WERI-Rb-1 (cell line): ENCODE data around the gene ACTRT2.

ENCODE experiments used
- DNase-seq: peaks from one replicate; pipeline ENCODE4 v3.0.0-alpha.2; 2020
- H3K27ac ChIP-seq: fragments of 250-450 bp; sonication (Bioruptor Pico); 2 replicates; pipeline ENCODE4 v1.5.1; 2020; ENCODE audit warnings: mild to moderate bottlenecking, moderate library complexity
- H3K27me3 ChIP-seq: fragments of 250-450 bp; sonication (Bioruptor Pico); 2 replicates; pipeline ENCODE4 v1.5.1; 2021; ENCODE audit warnings: mild to moderate bottlenecking, low read depth, moderate library complexity; ENCODE audit not compliant: insufficient read depth, severe bottlenecking
- H3K36me3 ChIP-seq: fragments of 250-450 bp; sonication (Bioruptor Pico); 2 replicates; pipeline ENCODE4 v1.5.1; 2020; ENCODE audit warnings: mild to moderate bottlenecking, moderate library complexity
- H3K4me3 ChIP-seq: 2 replicates; pipeline ENCODE4 v1.5.1; 2011; ENCODE audit warnings: low read depth, mild to moderate bottlenecking, control low read depth, low read length
- H3K9me3 ChIP-seq: fragments of 250-450 bp; sonication (Bioruptor Pico); 2 replicates; pipeline ENCODE4 v1.5.1; 2021; ENCODE audit warnings: mild to moderate bottlenecking, moderate library complexity; ENCODE audit not compliant: severe bottlenecking
- TF ChIP-seq, protein P1 (sequence below): IDR thresholded peaks from 2 replicates; pipeline ENCODE4 v1.5.1; 2011; ENCODE audit warnings: low read depth, mild to moderate bottlenecking, control low read depth, inconsistent platforms, low read length

Gene ACTRT2

DNA sequence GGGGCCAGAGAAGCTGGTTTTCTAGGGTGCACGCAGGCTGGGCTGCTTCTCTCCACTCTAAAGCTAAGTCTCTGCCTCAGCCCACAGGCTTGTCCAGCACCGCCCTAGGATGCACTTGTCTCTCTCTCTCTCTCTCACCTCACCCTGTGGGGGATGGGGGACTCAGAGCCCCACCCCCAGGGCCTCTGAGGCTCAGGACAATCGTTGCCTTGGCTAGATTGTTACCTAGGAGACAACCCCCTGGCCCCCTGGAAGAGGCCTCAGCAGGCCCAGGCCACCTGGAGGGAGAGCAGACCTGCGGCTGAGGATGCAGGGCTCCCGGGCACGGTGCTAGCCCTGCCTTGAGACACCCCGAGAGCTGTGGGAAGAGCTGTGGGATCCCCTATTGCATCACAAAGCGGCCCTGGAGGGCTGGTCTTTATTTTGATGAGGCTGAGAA is at the start of gene ACTRT2:
Gene ACTRT2 (plus strand): TSS at position 235 of the 439 bp plus-strand sequence. CDS start 220 bp downstream, outside the sequence.
- Histone ChIP-seq H3K27me3 (no peaks in the 10 kb centered on the region), H3K36me3 (no peaks in the 10 kb centered on the region), H3K27ac (peak within 1 kb of the TSS; percentile 18; the same call in 1 of the 2 replicates), H3K9me3 (no peaks in the 10 kb centered on the region), H3K4me3 (no peak within 1 kb of the TSS)
- TF ChIP-seq, protein P1, sequence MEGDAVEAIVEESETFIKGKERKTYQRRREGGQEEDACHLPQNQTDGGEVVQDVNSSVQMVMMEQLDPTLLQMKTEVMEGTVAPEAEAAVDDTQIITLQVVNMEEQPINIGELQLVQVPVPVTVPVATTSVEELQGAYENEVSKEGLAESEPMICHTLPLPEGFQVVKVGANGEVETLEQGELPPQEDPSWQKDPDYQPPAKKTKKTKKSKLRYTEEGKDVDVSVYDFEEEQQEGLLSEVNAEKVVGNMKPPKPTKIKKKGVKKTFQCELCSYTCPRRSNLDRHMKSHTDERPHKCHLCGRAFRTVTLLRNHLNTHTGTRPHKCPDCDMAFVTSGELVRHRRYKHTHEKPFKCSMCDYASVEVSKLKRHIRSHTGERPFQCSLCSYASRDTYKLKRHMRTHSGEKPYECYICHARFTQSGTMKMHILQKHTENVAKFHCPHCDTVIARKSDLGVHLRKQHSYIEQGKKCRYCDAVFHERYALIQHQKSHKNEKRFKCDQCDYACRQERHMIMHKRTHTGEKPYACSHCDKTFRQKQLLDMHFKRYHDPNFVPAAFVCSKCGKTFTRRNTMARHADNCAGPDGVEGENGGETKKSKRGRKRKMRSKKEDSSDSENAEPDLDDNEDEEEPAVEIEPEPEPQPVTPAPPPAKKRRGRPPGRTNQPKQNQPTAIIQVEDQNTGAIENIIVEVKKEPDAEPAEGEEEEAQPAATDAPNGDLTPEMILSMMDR = no peak
- peak; percentile 58 for DNase-seq

DNA sequence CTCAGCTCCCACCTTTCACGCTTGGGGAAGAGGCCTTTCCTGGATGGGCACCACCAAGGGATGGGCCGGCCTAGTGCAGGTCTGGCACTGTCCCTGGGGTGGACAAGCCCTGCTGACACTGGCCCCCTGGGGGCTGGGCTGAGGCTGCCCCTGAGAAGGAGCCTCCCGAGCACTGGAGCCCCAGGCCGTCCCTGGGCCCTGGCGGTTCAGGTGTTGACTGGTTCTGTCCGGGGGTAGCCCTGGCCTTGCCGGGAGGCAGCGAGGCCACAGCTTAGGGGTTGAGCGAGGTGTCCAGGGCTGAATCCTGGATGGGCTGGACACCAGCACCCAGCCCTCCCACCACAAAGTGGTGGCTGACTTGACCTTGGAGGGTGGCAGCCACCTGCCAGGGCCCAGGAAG is 49.7 kb upstream of the ACTRT2 start:
- H3K27ac ChIP-seq = no peak overlapping the region

DNA sequence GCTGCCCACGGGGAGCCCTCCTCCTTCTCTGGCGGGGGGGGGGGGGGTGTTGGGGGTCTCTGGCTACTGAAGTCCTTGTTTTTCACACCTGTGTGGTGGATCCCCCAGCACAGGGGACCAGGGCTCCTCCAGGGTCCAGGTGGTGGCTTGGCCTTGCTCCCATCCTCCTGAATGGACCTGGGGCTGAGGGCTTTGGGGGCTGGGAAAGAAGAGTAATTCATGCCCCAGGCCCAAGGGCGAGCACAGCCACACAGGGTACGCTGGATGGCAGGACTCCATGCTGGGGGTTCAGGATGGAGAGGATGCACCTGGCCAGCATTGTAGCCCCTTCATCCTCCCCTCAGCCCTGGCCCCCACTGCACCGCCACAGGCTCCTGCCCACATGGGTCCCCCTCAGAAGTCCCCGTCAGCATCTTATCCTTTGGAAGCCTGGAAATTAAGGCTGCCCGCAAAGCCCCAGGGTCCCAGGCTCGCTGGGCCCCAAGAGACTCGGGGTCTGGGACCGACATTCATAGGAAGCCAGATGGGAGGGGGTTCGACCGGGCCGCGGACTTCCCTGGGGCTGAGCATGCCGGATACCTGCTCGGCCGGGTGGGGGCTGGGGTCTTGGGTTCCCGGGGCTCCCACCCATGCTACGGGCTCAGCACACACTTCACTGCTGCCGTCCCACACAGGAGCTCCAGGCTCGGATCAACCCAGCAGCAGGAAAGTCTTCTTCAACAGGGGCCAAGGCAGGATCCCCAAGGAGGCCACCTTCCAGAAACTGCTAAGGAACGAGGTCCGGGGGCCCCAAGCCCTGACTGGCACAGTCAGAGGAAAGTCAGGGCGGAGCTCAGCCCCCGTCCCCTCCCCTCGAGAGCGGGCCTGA is 49.0 kb upstream of the ACTRT2 start:
- H3K4me3 ChIP-seq = no peak overlapping the region
- H3K9me3 ChIP-seq = no peaks in the 10 kb centered on the region
- DNase-seq = no peak
- H3K36me3 ChIP-seq = no peaks in the 10 kb centered on the region
- TF ChIP-seq, protein P1 = no peak
- H3K27ac ChIP-seq = no peak overlapping the region
- no peaks in the 10 kb centered on the region for H3K27me3 ChIP-seq

More for the DNA sequence above, 49.7 kb upstream of the ACTRT2 start:
- DNase-seq = no peak
- Histone ChIP-seq H3K27me3 (no peaks in the 10 kb centered on the region), H3K4me3 (no peak overlapping the region), H3K9me3 (no peaks in the 10 kb centered on the region), H3K36me3 (no peaks in the 10 kb centered on the region)
- TF ChIP-seq, protein P1 = no peak

DNA sequence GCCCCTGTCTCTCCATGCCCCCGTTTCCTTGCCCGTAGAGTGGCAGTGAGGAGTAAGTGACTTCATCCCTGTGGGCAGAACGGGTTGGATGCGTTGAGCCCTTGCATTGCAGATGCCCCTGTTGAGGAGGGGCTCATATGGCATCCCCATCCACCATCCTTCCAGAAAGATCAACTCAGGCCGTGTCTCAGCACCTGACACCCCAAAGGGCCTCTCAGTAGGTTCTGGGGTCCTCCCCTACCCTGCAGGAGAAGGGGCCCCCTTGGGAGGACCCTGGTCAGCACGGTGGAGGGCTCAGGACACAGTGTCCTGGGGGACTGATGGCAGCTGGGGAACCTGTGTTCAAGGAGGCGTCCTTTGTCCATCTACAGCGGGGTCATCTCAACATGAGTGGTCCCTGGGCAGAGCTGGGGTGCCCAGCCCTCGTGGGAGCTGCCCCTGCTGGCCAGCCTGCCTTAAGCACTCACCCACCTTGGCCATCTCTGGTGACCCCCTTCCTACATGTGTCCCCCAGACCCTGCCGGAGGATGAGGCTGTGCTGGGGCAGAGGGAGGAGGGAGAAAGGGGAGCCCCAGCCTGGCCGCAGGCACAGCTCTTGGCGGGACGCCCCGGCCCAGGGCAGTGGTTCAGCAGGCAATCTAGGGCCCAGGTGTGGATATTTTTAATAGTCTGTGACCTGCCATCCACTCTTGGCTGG is 48.2 kb upstream of the ACTRT2 start:
- no peak for DNase-seq
- H3K27ac ChIP-seq = no peak overlapping the region
- TF ChIP-seq, protein P1 = no peak
- no peaks in the 10 kb centered on the region for H3K9me3 ChIP-seq
- H3K4me3 ChIP-seq = no peak overlapping the region
- no peaks in the 10 kb centered on the region for H3K36me3 ChIP-seq
- H3K27me3 ChIP-seq = no peaks in the 10 kb centered on the region

DNA sequence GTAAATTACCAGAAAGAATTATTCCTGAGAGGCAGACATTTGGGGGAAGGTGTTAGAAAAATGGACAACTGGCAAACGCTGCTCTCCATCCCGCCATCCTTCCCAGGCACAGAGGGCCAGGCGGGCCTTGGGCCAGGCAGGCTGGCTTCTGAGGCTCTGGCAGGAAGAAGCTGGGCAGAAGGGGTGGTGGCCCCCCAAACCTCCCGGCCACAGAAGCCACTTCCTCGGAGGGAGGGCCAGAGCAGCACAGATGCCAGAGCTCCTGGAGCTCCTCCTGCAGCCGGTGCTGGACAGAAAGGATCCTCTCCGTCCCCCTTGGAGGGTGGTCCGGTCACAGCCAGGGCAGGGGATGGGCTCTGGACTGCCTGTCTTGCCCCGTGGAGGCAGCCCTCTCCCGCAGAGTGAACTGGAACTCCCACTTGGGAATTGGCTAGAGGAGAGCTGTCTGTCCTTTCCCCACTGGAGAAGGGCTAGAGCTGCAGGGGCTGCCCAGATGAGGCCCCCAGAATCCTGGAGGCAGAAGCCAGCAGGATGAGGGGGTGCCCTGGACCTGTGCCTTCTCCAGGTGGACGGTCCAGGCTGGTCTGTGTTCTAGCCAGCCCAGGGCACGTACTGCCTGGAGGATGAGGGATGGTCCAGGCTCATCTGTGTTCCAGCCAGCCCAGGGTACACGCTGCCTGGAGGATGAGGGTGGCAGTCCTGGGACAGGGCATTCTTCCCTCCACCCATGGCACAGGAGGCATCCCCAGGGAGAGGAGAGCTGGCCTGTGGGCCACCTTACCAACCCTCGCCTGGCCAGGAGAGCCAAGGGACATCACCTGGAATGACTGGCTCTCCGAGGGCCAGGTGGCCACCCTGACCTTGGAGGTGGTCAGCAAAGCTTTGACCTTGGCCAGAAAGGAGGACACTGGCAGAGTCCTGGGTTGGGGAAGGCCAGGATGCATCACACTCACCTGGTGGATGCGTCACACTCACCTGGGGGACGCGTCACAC is 47.4 kb upstream of the ACTRT2 start:
- Histone ChIP-seq H3K27me3 (no peaks in the 10 kb centered on the region), H3K27ac (no peak overlapping the region), H3K9me3 (no peaks in the 10 kb centered on the region), H3K4me3 (no peak overlapping the region), H3K36me3 (no peaks in the 10 kb centered on the region)
- TF ChIP-seq, protein P1 = no peak
- no peak for DNase-seq
